HG03097 (cell line): ENCODE measurements around the gene MYO9B.
A peak's percentile ranks its signal among the peaks of the same experiment; 100 is the strongest.

Experiments used
- ATAC-seq: cut with Tn5 transposase; IDR thresholded peaks from one replicate; pipeline ENCODE4 v1.9.1; 2021; ENCODE audit not compliant: unreplicated experiment, low FRiP score

The MYO9B gene

GRCh38 chr19:17209126-17210036, 133.8 kb downstream of the MYO9B start:
- ATAC-seq = no peak

DNA sequence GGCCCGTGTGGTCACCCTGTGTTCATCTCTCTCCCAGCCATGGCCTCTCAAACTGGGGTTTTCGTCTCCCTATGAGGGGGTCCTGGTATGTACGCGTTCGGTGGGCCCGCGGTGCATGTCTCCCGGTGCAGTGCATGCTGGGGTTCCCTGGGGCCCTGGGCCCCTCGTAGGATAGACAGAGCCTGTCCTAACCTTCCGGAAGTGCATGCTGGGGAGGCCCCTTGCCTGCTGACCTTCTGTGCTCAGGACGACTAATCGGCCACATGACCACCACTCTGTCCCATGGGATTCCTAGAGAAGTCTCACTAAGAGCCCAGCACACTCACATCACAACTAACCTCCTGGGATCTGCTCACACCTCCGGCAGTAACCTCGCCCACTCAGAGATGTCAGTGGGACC, 134.7 kb downstream of the MYO9B start:
- no peak for ATAC-seq

DNA sequence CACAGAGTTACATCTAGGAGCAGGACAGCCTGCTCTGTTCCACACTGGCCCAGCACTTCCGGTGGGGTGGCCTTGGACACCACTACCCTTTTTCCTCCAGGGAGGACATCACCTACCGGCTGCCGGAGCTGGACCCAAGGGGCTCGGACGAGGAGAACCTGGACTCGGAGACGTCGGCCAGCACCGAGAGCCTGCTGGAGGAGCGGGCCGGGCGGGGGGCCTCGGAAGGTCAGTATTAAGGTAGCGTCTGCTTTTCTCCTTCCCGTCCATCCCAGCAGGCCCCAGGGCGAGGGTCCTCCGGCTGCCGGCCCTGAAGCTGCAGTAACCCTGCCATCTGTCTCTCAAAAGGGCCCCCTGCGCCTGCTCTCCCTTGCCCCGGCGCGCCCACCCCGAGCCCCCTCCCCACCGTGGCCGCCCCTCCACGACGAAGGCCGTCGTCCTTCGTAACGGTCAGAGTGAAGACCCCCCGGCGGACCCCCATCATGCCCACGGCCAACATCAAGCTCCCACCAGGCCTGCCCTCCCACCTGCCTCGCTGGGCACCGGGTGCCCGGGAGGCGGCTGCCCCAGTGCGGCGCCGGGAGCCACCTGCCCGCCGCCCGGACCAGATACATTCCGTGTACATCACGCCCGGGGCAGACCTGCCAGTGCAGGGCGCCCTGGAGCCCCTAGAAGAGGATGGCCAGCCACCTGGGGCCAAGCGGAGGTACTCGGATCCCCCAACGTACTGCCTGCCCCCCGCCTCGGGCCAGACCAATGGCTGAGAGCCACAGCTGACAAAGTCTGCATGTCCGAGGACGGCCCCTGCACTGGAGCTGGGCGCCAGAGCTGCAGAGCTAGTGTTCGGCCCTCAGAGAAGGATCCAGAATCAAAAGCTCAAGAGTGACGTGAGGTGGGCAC, 136.2 kb downstream of the MYO9B start:
- no peak for ATAC-seq

DNA sequence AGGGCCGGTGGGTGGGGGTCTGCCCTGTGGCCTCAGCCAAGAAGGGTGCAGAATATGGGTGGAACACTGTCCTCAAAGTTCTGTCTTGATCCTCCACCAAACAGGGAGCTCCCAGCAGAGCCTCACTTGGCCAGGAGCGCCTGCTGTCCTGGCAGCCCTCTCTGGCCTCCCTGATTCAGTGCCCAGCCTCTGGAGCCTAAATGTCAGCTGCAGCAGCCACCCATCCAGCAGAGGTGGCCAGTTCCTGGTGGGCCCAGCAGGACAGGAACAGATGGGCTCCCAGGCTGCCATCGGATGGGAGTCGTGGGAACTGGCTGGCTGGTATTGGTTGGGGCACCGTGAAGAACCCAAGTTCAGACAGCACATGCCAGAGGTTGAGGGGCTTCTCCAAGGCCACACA, 137.8 kb downstream of the MYO9B start:
- ATAC-seq = no peak

GRCh38 chr19:17214508-17215126, 139.0 kb downstream of the MYO9B start:
- ATAC-seq = no peak

DNA sequence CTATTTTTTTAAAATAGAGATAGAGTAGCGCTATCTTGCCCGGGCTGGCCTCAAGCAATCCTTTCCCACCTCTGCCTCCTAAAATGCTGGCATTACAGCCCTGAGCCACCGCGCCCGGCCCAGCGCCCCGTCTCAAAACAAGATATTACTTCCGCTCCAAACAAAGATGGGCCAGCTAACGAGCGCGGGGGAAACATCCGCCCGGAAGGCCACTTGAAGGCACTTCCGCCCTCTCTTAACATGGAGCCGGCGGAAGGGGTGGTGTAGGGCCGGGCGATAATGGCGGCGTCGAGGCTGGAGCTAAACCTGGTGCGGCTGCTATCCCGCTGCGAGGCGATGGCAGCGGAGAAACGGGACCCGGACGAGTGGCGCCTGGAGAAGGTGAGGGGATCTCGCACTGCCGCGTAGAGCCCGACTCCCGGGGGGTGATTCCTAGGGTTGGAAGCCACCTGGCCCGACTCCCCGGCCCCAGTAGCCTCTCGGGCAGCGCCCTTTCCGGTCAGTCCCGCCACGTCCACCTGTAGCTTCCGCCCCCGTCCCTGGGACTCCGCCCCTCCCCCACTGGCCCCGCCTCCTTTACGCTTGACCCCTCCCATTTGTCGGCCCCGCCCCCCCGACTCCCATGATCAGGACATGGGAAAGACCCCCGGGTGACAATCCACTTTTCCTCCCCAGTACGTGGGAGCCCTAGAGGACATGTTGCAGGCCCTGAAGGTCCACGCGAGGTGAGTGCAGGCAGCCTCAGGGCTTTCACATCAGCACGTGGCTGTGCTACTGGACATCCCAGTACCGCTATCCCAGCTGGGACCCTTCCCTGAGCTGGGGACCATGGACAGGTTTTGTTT, 139.8 kb downstream of the MYO9B start, which contains the start of gene USE1:
Gene USE1 (plus strand): TSS at position 231 of the 845 bp plus-strand sequence. CDS start 49 bp downstream, at position 280.
- ATAC-seq = peak; percentile 59

DNA sequence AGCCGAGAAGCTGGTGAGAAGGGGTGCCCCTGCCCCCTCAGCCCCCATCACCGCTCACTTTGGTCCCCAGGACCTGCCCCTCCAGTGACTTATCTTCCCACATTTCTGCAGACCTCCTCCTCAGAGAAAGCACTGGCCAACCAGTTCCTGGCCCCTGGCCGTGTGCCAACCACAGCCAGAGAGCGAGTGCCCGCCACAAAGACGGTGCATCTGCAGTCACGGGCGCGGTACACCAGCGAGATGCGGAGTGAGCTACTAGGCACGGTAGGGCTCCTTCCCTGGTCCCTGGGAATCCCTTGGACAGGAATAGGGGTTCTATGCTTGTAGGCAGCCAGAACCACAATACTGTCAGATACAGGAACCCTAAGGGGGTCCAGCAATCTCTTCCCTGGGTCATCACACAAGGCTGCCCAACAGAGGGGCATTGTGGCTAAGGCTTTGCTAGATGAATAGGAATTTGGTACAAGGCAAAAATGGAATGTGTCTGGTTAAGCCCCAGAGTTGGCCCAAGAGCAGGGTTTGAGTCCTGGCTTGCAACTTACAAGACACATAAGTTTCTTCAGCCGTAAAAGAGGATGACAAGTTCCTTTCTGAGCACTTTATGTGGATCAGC, 140.6 kb downstream of the MYO9B start:
- no peak for ATAC-seq

DNA sequence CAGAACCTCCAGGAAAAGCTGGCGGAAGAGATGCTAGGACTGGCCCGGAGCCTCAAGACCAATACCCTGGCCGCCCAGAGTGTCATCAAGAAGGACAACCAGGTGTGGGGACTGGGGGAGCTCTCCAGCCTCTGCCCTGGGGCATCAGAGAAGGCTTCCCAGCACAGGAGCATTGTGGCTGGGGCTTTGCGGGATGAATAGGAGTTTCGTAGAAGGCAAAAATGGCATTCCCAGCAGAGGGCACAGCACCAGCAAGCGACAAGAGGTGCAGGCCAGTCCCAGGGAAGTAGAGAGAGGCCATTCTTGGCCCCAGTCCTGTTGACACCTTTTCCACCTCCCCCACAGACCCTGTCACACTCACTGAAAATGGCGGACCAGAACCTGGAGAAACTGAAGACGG, 143.7 kb downstream of the MYO9B start:
- no peak for ATAC-seq

DNA sequence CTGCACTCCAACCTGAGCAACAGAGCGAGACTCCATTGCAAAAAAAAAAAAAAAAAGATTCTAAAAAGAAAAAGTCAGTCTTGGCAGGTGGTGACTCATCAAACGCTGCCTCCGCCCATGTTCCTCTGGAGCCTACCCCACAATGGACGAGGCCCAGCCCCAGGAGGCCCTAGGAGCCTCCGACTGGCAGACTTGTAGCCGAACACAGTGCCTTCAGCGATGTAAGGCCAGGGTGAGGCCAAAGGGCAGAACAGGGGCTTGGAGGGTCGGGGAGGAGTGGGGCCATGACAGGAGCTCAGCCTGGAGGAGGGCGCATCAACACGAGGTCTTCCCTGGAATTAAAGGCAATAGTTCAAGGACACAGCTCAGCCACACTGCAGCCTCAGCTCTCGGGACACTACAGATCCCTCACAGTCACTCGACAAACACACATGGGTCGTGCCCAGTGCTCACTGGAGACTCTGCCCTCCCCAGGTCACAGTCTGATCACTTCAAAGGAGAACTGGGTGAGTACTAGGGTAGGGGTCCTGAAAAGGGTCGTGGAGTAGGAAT, 144.7 kb downstream of the MYO9B start:
- ATAC-seq = no peak

DNA sequence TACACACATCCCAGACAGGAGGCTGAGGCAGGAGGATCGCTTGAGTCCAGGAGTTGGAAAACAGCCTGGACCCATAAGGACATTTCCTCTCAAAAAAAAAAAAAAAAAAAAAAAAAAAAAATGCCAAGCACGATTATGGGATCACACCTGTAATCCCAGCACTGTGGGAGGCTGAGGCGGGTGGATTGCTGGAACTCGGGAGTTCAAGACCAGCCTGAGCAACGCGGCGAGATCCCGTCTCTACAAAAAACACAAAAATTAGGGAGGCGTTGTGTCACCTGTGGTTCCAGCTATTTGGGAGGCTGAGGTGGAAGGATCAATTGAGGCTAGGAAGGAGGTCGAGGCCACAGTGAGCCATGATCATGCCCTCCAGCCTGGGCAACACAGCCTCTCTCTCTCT, 149.5 kb downstream of the MYO9B start:
- ATAC-seq = no peak

GRCh38 chr19:17226002-17226933, 150.7 kb downstream of the MYO9B start, which contains the start of gene OCEL1:
TSS of gene OCEL1 (plus strand) at chr19:17226226. CDS start at chr19:17226248, 22 bp downstream.
- peak; percentile 86 for ATAC-seq

- ATAC-seq = no peak
These were observed 152.3 kb downstream of the MYO9B start for GRCh38 chr19:17227798-17228367.

GRCh38 chr19:17229890-17230289, 154.3 kb downstream of the MYO9B start:
- no peak for ATAC-seq

DNA sequence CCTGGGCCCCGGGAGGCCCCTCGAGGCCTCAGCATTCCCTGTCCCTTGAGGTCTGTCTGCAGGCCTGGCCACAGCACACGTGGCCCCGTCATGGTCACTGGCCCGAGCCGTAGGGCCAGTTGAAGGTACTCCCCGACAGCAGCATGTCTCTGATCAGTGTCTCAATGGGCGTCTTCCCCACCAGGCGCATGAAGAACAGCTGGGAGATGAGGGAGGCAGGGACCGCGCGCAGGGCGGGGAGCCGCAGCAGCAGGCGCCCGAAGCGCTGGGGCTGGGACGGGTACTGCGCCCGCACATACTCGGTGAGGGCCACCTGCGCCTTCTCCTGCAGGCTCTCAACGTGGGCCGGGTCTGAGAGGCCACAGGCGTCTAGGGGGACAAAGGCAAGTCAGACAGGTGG, 156.7 kb downstream of the MYO9B start:
- ATAC-seq = no peak

- ATAC-seq = peak; percentile 6
These were observed 159.3 kb downstream of the MYO9B start for GRCh38 chr19:17234911-17235299.

DNA sequence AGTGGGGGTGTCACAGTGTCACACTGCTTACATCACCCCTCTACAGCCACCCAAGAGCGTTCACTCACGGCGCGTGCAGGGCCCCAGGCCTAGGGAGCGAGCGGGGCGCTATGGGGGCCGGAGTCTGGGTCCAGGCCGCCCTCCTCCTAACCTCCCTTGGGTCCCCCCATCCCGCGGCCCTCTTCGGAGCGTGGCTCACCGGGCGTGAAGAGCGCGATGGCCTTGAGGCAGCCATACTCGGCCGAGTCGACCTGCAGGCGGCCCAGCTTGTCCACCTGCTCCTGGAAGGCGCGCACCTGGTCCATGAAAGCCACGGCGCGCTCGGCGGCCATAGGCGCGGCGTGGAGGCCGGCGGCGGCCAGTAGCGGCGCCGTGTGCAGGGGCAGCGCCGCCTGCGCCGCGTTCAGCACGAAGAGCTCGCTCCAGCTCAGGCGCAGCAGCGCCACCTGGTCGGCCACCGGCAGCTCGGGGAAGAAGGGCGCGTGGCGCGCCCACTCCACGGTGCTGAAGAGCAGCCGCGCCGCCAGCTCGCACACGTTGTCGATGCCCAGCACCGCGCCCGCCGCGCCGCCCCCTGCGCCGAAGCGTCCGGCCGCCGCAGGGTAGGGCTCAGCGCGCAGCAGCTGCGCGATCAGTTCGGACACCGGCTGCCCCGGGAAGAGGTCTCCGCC, 159.9 kb downstream of the MYO9B start:
- peak; percentile 50 for ATAC-seq
